GM12892 (cell line): ENCODE results near the gene WFDC1.

Source experiments
- POLR2A ChIP-seq: IDR thresholded peaks from 2 replicates; pipeline ENCODE4 v1.6.1; 2011; ENCODE audit warnings: low read depth, low read length, control low read depth
- POLR2AphosphoS5 ChIP-seq: IDR thresholded peaks from 2 replicates; pipeline ENCODE4 v1.6.1; 2011; ENCODE audit warnings: low read depth, low read length, control low read depth
- TAF1 ChIP-seq: IDR thresholded peaks from 2 replicates; pipeline ENCODE4 v1.6.1; 2011; ENCODE audit warnings: low read depth, mild to moderate bottlenecking, control low read depth, low read length, borderline replicate concordance

GRCh38 chr16:84260766-84261554 is 33.7 kb upstream of the WFDC1 start:
- no peak for TF ChIP-seq POLR2AphosphoS5
- no peak for TF ChIP-seq POLR2A
- no peak for TF ChIP-seq TAF1
